ENCODE measurements around the gene SPIRE1.
"Not testable (repeated sequence)": the region's sequence is repeated elsewhere in the genome, so short reads cannot be mapped to it uniquely, and the experiment has no call there.

SPIRE1 gene

DNA sequence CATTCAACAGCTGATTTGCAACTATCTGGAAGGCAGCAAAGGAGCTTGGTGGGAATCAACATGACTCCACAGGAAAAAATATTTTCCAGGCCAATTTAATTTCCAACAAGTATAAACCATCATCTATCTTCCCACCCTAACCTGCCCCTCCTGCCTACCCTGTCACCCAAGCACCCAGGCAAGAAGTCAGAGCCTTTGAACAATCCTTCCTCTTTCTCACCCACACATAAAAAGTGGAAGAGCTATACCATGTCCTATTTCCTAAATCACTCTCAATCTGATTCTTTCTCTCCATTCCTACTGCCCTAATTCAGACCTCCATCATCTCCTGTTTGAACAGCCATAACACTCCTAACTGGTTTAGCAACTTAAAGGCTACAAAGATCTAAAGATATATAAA, 12.7 kb downstream of the SPIRE1 start:
- no peak for DNase-seq

DNA sequence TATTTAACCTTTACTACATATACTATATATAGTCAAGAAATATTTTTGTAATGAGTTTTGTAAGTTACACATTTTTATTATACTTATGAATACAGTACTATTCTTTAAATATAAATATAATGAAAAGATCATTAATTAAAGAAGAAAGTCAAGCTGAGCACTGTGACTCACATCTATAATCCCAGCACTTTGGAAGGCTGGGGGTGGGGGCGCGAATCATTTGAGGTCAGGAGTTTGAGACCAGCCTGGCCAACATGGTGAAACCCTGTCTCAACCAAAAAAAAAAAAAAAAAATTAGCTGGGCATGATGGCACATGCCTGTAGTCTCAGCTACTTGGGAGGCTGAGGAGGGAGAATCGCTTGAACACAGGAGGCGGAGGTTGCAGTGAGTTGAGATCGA, 14.2 kb downstream of the SPIRE1 start:
- DNase-seq, result not testable (repeated sequence)

DNA sequence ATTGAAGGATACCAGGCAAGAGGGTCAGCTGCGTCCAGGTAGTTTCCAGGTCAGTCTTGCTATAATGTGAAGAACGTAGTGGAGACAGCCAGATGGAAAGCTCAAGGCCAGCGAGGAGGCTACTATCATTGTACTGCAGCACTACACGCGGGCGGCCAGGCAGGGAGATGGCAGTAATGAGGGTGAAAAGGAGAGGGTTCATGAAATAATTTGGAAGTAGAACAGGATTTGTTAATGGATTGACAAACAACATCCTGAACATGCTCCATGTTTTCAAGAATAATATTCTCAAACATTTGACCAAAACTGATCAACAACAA, 17.1 kb downstream of the SPIRE1 start:
- no peak for DNase-seq

DNA sequence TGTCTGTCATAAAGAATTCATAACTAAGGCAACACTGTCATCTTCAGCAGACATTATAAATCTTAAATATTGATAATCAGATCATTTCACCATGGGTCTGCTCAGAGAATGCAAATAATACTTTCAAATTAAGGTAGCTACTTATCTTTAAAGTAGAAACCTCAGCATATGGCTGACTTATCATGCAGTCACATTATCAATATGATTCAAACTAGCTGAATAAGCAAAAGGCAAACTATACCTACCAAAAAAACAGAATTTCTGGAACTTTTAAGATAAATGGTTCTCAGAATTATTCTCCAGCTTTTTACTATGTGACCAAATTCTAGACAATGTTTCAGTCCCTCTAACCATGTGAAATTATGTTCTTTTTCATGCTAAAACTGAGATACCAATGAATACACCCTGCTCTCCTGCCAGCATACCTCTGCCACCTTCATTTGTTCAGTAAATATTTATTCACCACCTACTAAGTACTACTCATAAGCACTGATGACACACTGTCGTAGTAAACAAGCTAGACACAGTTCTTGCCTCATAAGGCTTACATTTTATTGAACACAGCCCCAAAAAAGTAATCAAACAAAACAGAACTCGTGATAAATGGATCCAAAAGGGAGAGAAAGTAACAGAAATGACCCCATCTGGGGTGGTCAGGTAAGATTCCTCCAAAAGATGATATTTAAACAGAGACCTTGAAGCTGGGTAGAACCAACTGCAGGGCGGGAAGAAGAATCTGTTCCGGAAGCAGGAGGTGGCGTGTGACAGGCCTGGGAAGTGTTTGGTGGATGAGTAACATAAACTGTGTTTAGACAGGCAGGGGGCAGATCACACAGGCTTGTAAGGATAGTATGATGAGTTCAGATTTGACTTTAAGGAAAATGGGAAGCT, 17.7 kb downstream of the SPIRE1 start:
- no peak for DNase-seq

DNA sequence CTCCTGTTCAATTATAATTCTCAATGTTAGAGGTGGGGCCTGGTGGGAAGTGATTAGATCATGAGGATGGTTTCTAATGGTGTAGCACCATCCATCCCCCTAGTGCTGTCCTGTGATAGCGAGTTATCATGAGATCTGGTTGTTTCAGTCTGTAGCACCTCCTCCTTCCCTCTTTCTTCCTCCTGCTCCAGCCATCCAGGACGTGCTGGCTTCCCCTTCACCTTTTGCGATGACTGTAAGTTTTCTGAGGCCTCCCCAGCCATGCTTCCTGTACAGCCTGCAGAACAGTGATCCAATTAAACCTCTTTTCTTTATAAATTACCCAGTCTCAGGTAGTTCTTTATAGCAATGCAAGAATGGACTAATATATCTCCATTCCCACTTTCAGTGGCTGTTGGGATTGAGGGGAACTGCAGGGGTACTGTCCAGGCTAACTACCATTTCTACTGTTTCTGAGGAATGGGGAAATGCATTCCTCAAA, 19.2 kb downstream of the SPIRE1 start:
- DNase-seq, result no peak

DNA sequence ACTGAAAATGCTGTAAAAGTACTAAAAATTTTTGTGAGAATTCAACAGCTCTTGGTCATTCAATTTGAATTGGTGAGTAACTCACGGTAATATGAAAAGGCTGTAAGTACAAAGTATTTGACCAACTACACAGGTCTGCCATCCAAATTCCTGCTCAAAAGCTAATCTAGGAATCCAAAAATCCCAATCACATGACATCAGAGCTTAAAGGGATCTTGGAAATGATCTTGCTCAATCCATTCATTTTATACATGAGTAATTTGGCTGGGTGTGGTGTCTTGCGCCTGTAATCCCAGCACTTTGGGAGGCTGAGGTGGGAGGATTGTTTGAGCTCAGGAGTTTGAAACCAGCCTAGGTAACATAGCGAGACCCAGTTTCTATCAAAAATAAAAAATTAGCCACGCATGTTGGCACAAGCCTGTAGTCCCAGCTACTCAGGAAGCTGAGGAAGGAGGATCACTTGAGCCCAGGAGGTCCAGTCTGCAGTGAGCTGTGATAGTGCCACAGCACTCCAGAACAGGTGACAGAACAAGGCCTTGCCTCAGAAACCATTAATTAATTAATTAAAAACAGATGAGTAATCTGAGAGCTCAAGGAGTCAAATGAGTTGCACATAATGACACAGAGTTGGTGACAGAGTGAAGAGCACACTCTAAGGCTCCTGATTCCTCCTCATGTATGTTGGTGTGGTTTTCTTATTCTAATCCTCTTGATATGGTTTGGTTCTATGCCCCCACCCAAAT, 19.8 kb downstream of the SPIRE1 start:
- no peak for DNase-seq

DNA sequence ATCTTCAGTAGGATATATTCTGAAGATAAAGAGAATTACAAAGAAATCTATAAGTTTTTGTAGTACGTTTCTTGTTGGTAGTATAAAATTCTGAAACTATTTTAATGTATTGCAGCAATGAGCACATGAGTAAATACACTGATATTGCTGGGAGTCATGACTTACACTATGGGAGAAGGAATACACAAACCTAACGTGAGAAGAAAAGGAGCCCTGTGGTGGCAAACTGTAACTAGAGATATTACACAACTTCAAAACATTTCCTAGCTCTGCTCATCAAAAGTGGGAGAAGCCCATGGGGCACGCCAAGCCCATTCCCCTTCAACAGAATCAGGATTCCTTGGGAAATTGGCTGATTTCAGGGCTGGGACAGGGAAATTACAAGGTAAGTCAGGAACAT, 20.5 kb downstream of the SPIRE1 start:
- no peak for DNase-seq

DNA sequence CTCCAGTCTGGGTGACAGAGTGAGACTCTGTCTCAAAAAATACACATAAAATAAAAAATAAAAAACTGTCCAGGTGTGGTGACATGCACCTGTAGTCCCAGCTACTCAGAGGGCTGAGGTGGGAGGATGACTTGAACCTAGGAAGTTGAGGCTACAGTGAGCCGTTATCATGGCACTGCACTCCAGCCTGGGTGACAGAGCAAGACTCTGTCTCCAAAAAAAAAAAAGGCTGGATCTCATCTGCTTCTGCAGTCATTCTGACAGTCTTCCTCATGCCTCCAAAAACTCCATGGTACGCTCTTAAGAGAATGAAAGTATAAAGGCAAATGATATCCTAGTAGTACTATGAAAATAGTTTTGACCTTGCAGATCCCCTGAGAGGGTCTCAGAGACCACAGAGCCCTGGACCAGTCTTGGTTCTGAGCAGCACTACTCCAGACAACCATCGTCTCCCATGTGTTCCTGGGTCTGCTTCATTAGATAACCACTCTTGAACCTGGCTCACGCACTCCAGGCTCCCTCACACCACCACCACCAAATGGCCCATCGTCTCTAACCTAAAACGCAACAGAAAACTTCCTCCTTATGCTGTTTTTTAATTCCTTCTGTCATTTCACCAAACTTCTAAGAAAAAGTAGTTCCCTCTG, 26.0 kb downstream of the SPIRE1 start:
- no peak for DNase-seq

DNA sequence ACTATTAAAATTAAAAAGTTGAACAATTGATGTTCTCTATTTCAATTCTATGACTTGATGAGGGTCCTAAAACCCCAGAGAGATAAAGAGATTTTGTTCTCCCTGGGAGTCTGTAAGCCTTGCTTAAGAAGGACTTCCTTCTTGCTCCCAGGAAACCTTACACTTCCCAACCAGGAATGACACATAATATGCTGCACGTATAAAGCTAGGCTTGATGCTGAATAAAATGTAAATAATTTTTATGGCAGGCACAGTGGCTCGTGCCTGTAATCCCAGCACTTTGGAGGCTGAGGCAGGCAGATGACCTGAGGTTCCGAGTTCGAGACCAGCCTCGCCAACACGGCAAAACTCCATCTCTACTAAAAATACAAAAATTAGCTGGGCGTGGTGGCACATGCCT, 27.8 kb downstream of the SPIRE1 start:
- no peak for DNase-seq

DNA sequence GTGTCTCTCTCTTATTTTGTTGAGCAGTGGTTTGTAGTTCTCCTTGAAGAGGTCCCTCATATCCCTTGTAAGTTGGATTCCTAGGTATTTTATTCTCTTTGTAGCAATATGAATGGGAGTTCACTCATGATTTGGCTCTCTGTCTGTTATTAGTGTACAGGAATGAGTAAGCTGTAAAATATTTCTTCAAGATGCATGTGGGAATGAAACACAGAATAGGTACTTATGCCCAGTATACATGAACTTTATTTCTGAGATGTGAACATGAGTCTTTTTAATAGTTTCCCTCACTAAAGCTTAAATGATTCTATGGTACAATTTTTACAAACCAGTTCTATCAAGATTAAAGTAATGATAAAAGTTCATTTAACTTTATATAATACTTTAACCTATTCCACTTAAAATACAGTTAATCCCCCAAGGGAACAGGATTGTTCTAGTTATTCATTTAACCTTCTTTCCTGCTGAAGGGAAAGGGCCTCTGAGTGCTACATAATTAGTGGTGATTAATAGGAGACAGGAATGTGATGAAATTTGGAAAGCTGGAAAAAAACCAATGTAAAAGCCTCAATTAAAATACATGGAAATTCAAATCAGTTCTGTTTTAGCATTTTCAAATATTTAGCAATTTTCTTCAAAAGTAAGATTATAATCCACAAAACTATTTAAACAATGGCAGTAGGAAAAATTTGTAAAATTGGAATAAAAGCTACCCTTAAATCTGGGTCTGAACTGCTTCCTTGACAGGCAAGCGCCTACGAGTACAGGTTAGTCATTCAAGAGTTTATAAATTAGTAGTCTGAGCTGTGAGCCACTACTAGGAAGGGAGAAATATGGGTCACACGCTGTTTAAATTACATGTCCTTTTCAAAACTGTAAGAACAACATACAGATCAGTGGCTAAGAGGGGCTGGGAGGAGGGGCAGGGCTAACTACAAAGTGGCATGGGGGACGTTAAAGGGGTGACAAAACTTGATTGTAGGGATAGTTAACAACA, 28.9 kb downstream of the SPIRE1 start:
- no peak for DNase-seq

DNA sequence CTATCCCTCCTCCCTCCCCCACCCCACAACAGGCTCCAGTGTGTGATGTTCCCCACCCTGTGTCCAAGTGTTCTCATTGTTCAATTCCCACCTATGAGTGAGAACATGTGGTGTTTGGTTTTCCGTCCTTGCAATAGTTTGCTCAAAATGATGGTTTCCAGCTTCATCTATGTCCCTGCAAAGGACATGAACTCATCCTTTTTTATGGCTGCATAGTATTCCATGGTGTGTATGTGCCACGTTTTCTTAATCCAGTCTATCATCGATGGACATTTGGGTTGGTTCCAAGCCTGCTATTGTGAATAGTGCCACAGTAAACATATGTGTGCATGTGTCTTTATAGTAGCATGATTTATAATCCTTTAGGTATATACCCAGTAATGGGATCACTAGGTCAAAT, 30.7 kb downstream of the SPIRE1 start:
- DNase-seq, result not testable (repeated sequence)

DNA sequence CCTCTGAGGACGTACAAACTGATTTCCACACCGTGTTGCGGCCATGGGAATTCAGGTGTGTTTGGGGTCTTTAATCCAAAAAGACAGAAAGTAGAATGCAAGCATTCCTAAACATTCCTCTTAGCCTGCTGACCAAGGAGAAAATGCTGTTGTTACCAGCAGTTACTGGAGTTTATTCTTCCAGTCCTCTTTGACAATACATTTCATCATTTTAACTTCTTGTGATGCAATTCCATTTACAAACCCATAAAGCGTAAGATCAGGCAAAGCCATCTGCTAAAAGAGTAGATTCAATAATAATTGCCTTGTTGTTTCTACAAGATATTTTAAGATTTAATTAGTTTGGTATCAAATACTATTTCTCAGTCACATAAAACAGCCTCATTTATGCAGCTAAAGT, 32.7 kb downstream of the SPIRE1 start:
- DNase-seq, result no peak

DNA sequence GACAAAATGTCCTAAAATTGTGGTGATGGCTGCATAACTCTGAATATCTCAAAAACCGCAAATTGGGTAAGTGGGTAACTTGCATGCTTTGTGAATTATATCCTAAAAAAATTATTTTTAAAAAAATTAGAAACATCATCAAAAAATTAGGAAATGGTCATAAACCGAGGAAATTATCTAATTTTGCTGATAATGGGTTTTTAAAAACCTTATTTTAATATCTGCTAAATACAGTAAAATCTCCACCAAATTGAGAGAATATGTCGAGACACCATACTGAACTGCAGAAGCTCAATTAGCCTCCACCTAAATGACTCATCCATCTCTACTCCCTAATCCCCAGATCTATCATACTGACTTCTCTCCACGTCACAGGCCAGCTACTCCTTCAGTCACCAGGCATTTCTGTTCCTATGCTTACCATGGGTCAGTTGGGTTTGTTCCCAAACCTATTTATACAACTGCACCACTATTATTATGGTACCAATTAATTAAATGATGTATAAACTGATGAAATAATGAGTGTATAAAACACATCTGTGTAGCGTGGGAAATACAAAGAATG, 36.1 kb downstream of the SPIRE1 start:
- no peak for DNase-seq

DNA sequence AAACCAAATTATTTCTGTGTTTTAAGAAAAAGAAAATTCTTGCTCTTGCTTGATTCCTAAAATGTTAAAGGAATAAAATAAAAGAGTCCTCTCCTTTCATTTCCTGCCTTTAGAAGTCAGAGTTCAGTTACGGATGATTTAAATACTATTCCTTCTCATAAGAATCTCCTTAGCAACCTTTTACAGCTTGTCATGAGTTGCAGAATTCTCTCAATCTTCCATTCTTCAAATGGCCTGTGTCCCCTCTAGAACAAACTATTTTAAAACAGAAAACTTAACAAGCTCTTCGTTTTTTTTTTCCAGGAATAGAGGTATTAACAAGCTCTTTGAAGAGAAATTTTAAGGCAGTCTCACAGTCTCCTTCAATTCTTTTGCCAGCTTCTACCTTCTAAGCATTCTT, 42.2 kb downstream of the SPIRE1 start:
- DNase-seq, result no peak

DNA sequence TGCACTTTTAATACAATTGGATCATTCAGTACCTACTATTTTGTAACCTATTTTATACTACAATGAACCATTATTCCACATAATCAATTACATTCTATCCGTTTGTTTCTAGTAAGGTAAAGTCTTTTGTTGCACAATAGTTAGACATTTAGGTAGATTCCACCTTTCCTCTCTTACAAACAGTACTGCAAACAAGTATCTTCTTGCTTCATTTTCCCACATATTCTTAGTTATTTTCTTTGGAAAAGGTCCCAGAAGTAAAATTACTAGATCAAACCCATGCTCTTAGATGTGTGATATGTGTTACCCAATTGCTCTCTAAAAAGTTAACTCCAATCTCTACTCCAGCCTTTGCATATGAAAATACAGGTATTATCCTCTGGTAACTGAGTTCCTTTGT, 49.6 kb downstream of the SPIRE1 start:
- no peak for DNase-seq

DNA sequence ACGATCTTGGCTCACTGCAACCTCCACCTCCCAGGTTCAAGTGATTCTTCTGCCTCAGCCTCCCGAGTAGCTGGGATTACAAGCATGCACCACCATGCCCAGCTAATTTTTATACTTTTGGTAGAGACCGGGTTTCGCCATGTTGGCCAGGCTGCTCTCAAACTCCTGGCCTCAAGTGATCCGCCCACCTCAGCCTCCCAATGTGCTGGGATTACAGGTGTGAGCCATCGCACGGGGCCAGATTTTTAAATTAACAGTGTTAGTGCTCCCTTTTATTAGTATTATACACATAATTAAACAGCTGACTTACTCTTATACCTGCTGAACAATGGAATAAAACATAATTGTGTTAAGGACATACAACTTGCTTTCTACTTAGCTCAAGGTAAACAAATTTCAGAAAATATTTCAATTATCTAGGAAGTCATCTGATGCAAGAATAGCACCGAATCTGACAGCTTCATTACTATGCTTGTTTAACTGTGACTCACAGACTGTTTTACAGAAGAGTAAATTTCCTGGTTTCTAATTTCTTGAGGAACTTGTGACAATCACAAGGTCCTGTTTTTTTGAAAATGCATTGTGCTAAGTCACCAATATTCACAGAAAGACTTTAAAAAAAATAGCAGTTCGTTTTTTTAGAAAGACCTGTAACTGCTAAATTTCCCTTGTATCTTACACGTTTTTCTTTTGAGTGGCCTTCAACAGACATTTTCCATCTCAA, 51.2 kb downstream of the SPIRE1 start:
- DNase-seq, result no peak

DNA sequence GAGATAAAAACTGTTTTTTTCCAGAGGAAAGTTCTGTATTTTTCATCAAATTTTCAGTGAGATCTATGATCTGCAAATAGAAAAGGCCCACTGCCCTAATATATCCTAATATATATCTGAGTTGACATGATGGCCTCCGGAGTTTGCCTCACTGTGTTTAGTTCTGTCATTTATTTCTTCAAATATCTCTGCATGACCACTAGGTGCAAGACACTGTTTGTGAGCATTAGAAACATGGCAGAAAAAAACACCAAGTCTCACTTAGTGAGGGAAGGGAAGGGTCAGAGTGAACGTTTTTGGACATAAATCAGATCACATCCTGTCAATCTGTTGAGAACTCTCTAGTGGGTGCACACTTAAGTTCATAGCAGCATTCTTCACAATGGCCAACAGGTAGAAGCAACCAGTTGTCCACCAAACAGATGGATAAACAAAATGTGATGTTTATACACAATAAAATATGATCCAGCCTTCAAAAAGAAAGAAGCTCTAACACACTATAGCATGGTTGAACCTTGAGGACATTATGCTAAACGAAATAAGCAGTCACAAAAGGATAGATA, 53.4 kb downstream of the SPIRE1 start:
- DNase-seq, result no peak

DNA sequence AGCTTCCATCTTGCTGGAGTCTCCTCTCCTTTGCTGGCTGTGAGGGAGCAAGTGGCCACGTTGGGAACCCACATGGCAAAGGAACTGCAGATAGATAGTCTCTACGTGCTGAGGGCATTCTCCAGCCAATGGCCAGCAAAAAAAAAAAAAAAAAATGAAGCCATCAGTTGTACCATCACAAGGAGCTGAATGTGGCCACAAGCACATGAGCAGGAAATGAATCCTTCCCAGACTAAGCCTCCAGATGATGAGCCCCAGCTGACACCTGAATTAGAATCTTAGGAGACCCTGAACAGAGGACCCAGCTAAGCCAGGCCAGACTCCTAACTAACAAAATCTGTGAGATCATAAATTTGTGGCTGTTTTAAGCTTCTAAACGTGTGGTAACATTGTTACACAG, 57.9 kb downstream of the SPIRE1 start:
- no peak for DNase-seq

DNA sequence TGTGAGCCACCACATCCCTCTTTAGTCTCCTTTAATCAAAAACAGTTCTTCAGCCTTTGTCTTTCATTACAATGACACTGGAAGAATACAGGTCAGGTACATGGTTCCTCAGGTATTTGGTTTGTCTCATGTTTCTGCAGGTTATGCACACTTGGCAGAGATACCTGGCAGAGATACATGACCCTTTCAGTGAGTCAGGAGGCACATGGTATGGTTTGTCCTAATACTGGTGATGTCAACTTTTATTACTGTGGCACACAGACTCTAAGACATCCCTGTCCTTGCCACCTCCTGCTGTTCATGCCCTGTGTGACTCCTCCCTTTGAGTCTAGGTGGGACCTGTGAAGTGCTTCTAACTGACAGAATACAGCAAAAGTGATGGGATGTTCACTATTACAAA, 58.4 kb downstream of the SPIRE1 start:
- DNase-seq, result no peak

DNA sequence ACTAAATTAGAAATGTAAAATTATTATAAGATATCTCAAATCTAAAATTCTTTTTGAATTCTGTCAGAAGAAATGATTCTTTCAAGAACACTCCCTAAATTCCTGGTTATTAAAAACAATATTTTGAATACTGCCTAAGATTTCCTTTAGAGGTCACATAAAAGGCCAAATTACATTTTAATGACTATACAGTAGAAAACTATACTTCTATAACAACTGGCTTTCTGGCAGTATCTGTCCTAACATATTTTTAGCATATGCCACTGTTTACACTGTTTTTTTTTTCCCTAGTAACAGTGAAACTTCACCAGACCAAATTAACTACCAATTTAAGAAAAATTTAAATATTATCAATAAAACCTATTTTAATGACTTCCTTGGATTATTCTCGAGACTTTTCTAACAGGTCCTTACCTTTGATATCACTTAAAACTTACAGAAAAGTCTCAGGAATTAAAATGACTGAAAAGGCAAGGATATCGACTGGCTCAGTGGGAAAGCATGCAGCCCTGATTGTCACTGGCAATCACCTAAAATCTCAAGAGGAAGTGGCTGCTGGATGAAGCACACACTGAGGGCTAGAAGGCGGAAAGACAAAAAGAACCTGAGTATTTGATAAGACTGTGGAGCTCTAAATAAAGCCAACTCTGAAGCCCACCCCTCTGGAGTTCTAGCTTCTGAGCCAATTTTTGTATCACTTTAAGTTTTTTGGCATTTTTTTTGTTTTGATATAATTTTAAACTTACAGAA, 59.6 kb downstream of the SPIRE1 start:
- no peak for DNase-seq

All from cerebellar nuclear complex (tissue), 1 donor.